CD8-positive, alpha-beta memory T cell (primary cell): ENCODE measurements around the gene ZNF652. TPM values are rescaled to one million over a fixed set of nuclear protein-coding genes. Genes with fewer than 3 reads are reported as not detected.

Experiments
- CTCF ChIA-PET: fragments of 350-600 bp; sonication (Branson Sonifier 250); formaldehyde crosslinking; loops from one replicate; lab custom pipeline; 2021; ENCODE audit warnings: antibody characterized with exemption; lab: Charles Lee
- POLR2A ChIA-PET: fragments of 350-600 bp; sonication (Branson Sonifier 250); formaldehyde crosslinking; loops from one replicate; lab custom pipeline; 2021; ENCODE audit warnings: antibody characterized with exemption; lab: Charles Lee
- DNase-seq, 5 donors: peaks; one replicate each; pipeline versions ENCODE4 v3.0.0 to v3.0.0-alpha.2; 2020 to 2022; ENCODE audit warnings: mixed read lengths in 1 of 5
- H3K27ac ChIP-seq: one replicate; pipeline ENCODE4 v1.7.0; 2013; ENCODE audit warnings: low read depth, mild to moderate bottlenecking, low read length, moderate library complexity
- H3K27me3 ChIP-seq: 2 replicates; pipeline ENCODE4 v1.7.0; 2013; ENCODE audit warnings: low read length, mild to moderate bottlenecking; ENCODE audit not compliant: insufficient read depth, poor library complexity, severe bottlenecking
- H3K36me3 ChIP-seq: 2 replicates; pipeline ENCODE4 v1.7.0; 2013; ENCODE audit warnings: mild to moderate bottlenecking, low read length, moderate library complexity; ENCODE audit not compliant: insufficient read depth
- H3K4me1 ChIP-seq: 2 replicates; pipeline ENCODE4 v1.7.0; 2013; ENCODE audit warnings: mild to moderate bottlenecking, low read length, moderate library complexity; ENCODE audit not compliant: insufficient read depth
- H3K4me3 ChIP-seq: 2 replicates; pipeline ENCODE4 v1.7.0; 2013; ENCODE audit warnings: mild to moderate bottlenecking, low read length
- H3K9me3 ChIP-seq: 2 replicates; pipeline ENCODE4 v1.7.0; 2013; ENCODE audit warnings: mild to moderate bottlenecking, low read length
- H3K27ac Mint-ChIP-seq, 8 donors: one replicate each; pipeline ENCODE4 v1.8.0; 2020 to 2021; ENCODE audit warnings: mixed read lengths in 8 of 8, mild to moderate bottlenecking in 6 of 8, inconsistent platforms in 3 of 8, moderate library complexity in 3 of 8
- H3K27me3 Mint-ChIP-seq, 2 donors: one replicate each; pipeline ENCODE4 v1.8.0; 2020 to 2021; ENCODE audit warnings: mixed read lengths in 2 of 2, mild to moderate bottlenecking in 1 of 2, moderate library complexity in 1 of 2
- H3K36me3 Mint-ChIP-seq, 3 donors: one replicate each; pipeline ENCODE4 v1.8.0; 2020 to 2021; ENCODE audit warnings: mixed read lengths in 3 of 3, inconsistent platforms in 1 of 3, mild to moderate bottlenecking in 1 of 3
- H3K4me1 Mint-ChIP-seq, 3 donors: one replicate each; pipeline ENCODE4 v1.8.0; 2020 to 2021; ENCODE audit warnings: mixed read lengths in 3 of 3, inconsistent platforms in 1 of 3, mild to moderate bottlenecking in 1 of 3
- H3K4me3 Mint-ChIP-seq, 7 donors: one replicate each; pipeline ENCODE4 v1.8.0; 2020 to 2021; ENCODE audit warnings: mixed read lengths in 7 of 7, mild to moderate bottlenecking in 6 of 7, moderate library complexity in 4 of 7, inconsistent platforms in 2 of 7
- H3K9me3 Mint-ChIP-seq, 5 donors: one replicate each; pipeline ENCODE4 v1.8.0; 2020 to 2022; ENCODE audit warnings: mixed read lengths in 5 of 5, mild to moderate bottlenecking in 3 of 5, moderate library complexity in 2 of 5, inconsistent platforms in 1 of 5
- polyA plus RNA-seq: library from polyadenylated mRNA; unstranded; fragments of 300-500 nt; fragmentation: Illumina TruSeq; gene quantifications from one replicate; pipeline ENCODE4 v1.2.3, GENCODE V29; 2021
- total RNA-seq, 2 experiments: library from RNA; stranded (reverse); gene quantifications; one replicate each; pipeline ENCODE4 v1.2.3, GENCODE V29; 2021

ZNF652 gene
- total and polyA plus RNA-seq, 3 experiments from 2014 or later, result 11.5 to 27.7 (median 11.9) TPM

- peak overlapping the region in 2 of 8 donors; percentile 31 to 36 for H3K27ac Mint-ChIP-seq
- H3K4me3 Mint-ChIP-seq, result no peak overlapping the region
- ChIA-PET CTCF (no interaction called here), POLR2A (no interaction called here)
- peaks cover 0 to 3% of the 10 kb centered on the region in 2 donors for H3K27me3 Mint-ChIP-seq
- peaks cover 5% of the 10 kb centered on the region for H3K4me1 ChIP-seq
- H3K36me3 Mint-ChIP-seq, result peaks cover 4 to 17% (median 8%) of the 10 kb centered on the region in 3 donors
- no peaks in the 10 kb centered on the region for H3K9me3 Mint-ChIP-seq
- H3K4me1 Mint-ChIP-seq, result peaks cover 12 to 18% (median 15%) of the 10 kb centered on the region in 3 donors
- H3K27me3 ChIP-seq, result no peaks in the 10 kb centered on the region
- no peak overlapping the region for H3K4me3 ChIP-seq
- H3K9me3 ChIP-seq, result no peaks in the 10 kb centered on the region
- DNase-seq, result no peak
- no peaks in the 10 kb centered on the region for H3K36me3 ChIP-seq
- H3K27ac ChIP-seq, result no peak overlapping the region
These were observed 20.5 kb upstream of the ZNF652 start for GRCh38 chr17:49382556-49382955.

GRCh38 chr17:49381793-49382192, 19.7 kb upstream of the ZNF652 start:
- ChIA-PET POLR2A (no interaction called here), CTCF (interaction anchor here (1.0 to 1.4 kb wide), 3 partner anchors 13 to 174 kb away, joined by 3 to 6 read pairs (median 4); no protein-coding TSS in a partner anchor)
- Mint-ChIP-seq H3K9me3 (no peaks in the 10 kb centered on the region), H3K4me1 (peaks cover 6 to 11% (median 9%) of the 10 kb centered on the region in 3 donors), H3K4me3 (no peak overlapping the region), H3K27ac (peak overlapping the region in 3 of 8 donors; percentile 36 to 70 (median 66)), H3K27me3 (peaks cover 0 to 5% of the 10 kb centered on the region in 2 donors), H3K36me3 (peaks cover 4 to 17% (median 8%) of the 10 kb centered on the region in 3 donors)
- H3K27ac ChIP-seq, result no peak overlapping the region
- no peaks in the 10 kb centered on the region for H3K4me1 ChIP-seq
- no peaks in the 10 kb centered on the region for H3K36me3 ChIP-seq
- DNase-seq, result no peak
- H3K9me3 ChIP-seq, result no peaks in the 10 kb centered on the region
- no peaks in the 10 kb centered on the region for H3K27me3 ChIP-seq
- H3K4me3 ChIP-seq, result no peak overlapping the region

GRCh38 chr17:49381033-49381432, 19.0 kb upstream of the ZNF652 start:
- Mint-ChIP-seq H3K4me3 (no peak overlapping the region), H3K36me3 (peaks cover 8 to 23% (median 8%) of the 10 kb centered on the region in 3 donors), H3K27ac (peak overlapping the region in 6 of 8 donors; percentile 6 to 90 (median 58)), H3K4me1 (peaks cover 2 to 5% (median 4%) of the 10 kb centered on the region in 3 donors), H3K9me3 (no peaks in the 10 kb centered on the region), H3K27me3 (peaks cover 0 to 5% of the 10 kb centered on the region in 2 donors)
- Histone ChIP-seq H3K36me3 (no peaks in the 10 kb centered on the region), H3K9me3 (no peaks in the 10 kb centered on the region), H3K27ac (no peak overlapping the region), H3K4me1 (no peaks in the 10 kb centered on the region), H3K4me3 (no peak overlapping the region), H3K27me3 (no peaks in the 10 kb centered on the region)
- ChIA-PET POLR2A (no interaction called here), CTCF (interaction anchor here (1.4 kb wide), 2 partner anchors 12 to 175 kb away, joined by 4 to 6 read pairs; no protein-coding TSS in a partner anchor)
- DNase-seq, result no peak

GRCh38 chr17:49379926-49380325, 17.9 kb upstream of the ZNF652 start:
- Mint-ChIP-seq H3K4me3 (no peak overlapping the region), H3K27me3 (peaks cover 0 to 5% of the 10 kb centered on the region in 2 donors)
- POLR2A ChIA-PET, result no interaction called here

GRCh38 chr17:49378311-49378710, 16.3 kb upstream of the ZNF652 start:
- Mint-ChIP-seq H3K27ac (peak overlapping the region in 4 of 8 donors; percentile 4 to 35 (median 30)), H3K27me3 (peaks cover 0 to 5% of the 10 kb centered on the region in 2 donors), H3K9me3 (no peaks in the 10 kb centered on the region), H3K36me3 (peaks cover 9 to 23% (median 18%) of the 10 kb centered on the region in 3 donors), H3K4me1 (no peaks in the 10 kb centered on the region), H3K4me3 (no peak overlapping the region)
- no peak overlapping the region for H3K4me3 ChIP-seq
- DNase-seq, result no peak
- H3K4me1 ChIP-seq, result no peaks in the 10 kb centered on the region
- H3K36me3 ChIP-seq, result no peaks in the 10 kb centered on the region
- ChIA-PET CTCF (no interaction called here), POLR2A (no interaction called here)
- no peak overlapping the region for H3K27ac ChIP-seq
- no peaks in the 10 kb centered on the region for H3K9me3 ChIP-seq
- H3K27me3 ChIP-seq, result no peaks in the 10 kb centered on the region

More at GRCh38 chr17:49379926-49380325, 17.9 kb upstream of the ZNF652 start:
- no peaks in the 10 kb centered on the region for H3K9me3 Mint-ChIP-seq
- Histone ChIP-seq H3K9me3 (no peaks in the 10 kb centered on the region), H3K36me3 (no peaks in the 10 kb centered on the region), H3K27ac (no peak overlapping the region), H3K4me1 (no peaks in the 10 kb centered on the region), H3K4me3 (no peak overlapping the region), H3K27me3 (no peaks in the 10 kb centered on the region)
- H3K4me1 Mint-ChIP-seq, result peaks cover 0 to 3% (median 0%) of the 10 kb centered on the region in 3 donors
- CTCF ChIA-PET, result interaction anchor here (1.5 kb wide), 1 partner anchor 12 kb away, joined by 3 read pairs; no protein-coding TSS in a partner anchor
- DNase-seq, result no peak
- peaks cover 8 to 23% (median 12%) of the 10 kb centered on the region in 3 donors for H3K36me3 Mint-ChIP-seq
- H3K27ac Mint-ChIP-seq, result peak overlapping the region in 1 of 8 donors; percentile 47

- Histone ChIP-seq H3K4me3 (no peak overlapping the region), H3K27ac (no peak overlapping the region), H3K36me3 (no peaks in the 10 kb centered on the region), H3K4me1 (no peaks in the 10 kb centered on the region), H3K27me3 (no peaks in the 10 kb centered on the region), H3K9me3 (no peaks in the 10 kb centered on the region)
- Mint-ChIP-seq H3K36me3 (peaks cover 7 to 23% (median 22%) of the 10 kb centered on the region in 3 donors), H3K27ac (peak overlapping the region in 1 of 8 donors; percentile 69), H3K4me1 (peaks cover 0 to 3% (median 2%) of the 10 kb centered on the region in 3 donors), H3K9me3 (no peaks in the 10 kb centered on the region), H3K4me3 (no peak overlapping the region), H3K27me3 (peaks cover 0 to 1% of the 10 kb centered on the region in 2 donors)
- ChIA-PET CTCF (interaction anchor here (1.4 kb wide), 1 partner anchor 36 kb away, joined by 4 read pairs; no protein-coding TSS in a partner anchor), POLR2A (no interaction called here)
- DNase-seq, result no peak
These were observed 13.5 kb upstream of the ZNF652 start for GRCh38 chr17:49375544-49375943.

- Histone ChIP-seq H3K27me3 (no peaks in the 10 kb centered on the region), H3K4me1 (no peaks in the 10 kb centered on the region), H3K9me3 (no peaks in the 10 kb centered on the region), H3K36me3 (no peaks in the 10 kb centered on the region), H3K27ac (no peak overlapping the region), H3K4me3 (no peak overlapping the region)
- Mint-ChIP-seq H3K4me1 (peaks cover 4 to 9% (median 6%) of the 10 kb centered on the region in 3 donors), H3K4me3 (no peak overlapping the region), H3K27ac (no peak overlapping the region), H3K27me3 (peaks cover 0 to 1% of the 10 kb centered on the region in 2 donors), H3K9me3 (no peaks in the 10 kb centered on the region), H3K36me3 (peaks cover 2 to 27% (median 11%) of the 10 kb centered on the region in 3 donors)
- DNase-seq, result no peak
- CTCF ChIA-PET, result interaction anchor here (1.5 kb wide), 1 partner anchor 57 kb away, joined by 4 read pairs; no protein-coding TSS in a partner anchor
- POLR2A ChIA-PET, result no interaction called here
These were observed 11.1 kb upstream of the ZNF652 start for GRCh38 chr17:49373115-49373514.

GRCh38 chr17:49372425-49372824, 10.4 kb upstream of the ZNF652 start:
- no peaks in the 10 kb centered on the region for H3K9me3 ChIP-seq
- Mint-ChIP-seq H3K36me3 (peaks cover 1 to 27% (median 7%) of the 10 kb centered on the region in 3 donors), H3K4me3 (no peak overlapping the region), H3K4me1 (peaks cover 9 to 14% (median 10%) of the 10 kb centered on the region in 3 donors), H3K9me3 (no peaks in the 10 kb centered on the region), H3K27me3 (peaks cover 0 to 1% of the 10 kb centered on the region in 2 donors), H3K27ac (peak overlapping the region in 1 of 8 donors; percentile 2)
- H3K27ac ChIP-seq, result no peak overlapping the region
- H3K4me1 ChIP-seq, result no peaks in the 10 kb centered on the region
- H3K36me3 ChIP-seq, result no peaks in the 10 kb centered on the region
- ChIA-PET CTCF (no interaction called here), POLR2A (no interaction called here)
- H3K27me3 ChIP-seq, result no peaks in the 10 kb centered on the region
- DNase-seq, result no peak
- no peak overlapping the region for H3K4me3 ChIP-seq
